ENCODE data around the gene NSD2. TPM values are rescaled to one million over a fixed set of nuclear protein-coding genes. Genes with fewer than 3 reads are reported as not detected.
A peak's percentile ranks its signal among the peaks of the same experiment; 100 is the strongest.

Gene NSD2
- total RNA-seq, 1 donor from 2014 or later = 60.4 TPM

- intact Hi-C loops (cut with DNase I) = no loop called here
- DNase-seq (ENCODE audit: low spot score) = no peak
Observed at GRCh38 chr4:1862055-1862911, 8.9 kb upstream of the NSD2 start.

DNA sequence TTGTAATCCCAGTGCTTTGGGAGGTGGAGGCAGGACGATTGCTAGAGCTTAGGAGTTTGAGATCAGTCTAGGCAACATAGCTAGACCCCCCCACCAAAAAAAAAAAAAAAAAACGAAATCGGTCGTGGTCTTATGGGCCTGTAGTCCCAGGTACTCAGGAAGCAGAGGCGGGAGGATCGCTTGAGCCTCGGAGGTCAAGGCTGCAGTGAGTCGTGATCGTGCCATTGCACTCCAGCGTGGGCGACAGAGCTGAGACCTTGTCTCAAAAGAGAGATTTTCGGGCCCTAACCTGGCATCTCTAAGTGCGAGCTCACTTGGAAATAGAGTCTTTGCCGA, 8.3 kb upstream of the NSD2 start:
- no peak for DNase-seq (ENCODE audit: low spot score)
- intact Hi-C loops (cut with DNase I) = no loop called here

- no peak for DNase-seq (ENCODE audit: low spot score)
- intact Hi-C loops (cut with DNase I) = no loop called here
Observed at GRCh38 chr4:1863297-1864033, 7.7 kb upstream of the NSD2 start.

GRCh38 chr4:1864076-1865008, 6.9 kb upstream of the NSD2 start:
- intact Hi-C loops (cut with DNase I) = no loop called here
- DNase-seq (ENCODE audit: low spot score) = no peak

- intact Hi-C loops (cut with DNase I) = no loop called here
Observed at GRCh38 chr4:1866189-1866661, 5.0 kb upstream of the NSD2 start.

GRCh38 chr4:1868293-1868692, 2.9 kb upstream of the NSD2 start:
- intact Hi-C loops (cut with DNase I) = no loop called here
- DNase-seq (ENCODE audit: low spot score) = no peak

More at GRCh38 chr4:1866189-1866661, 5.0 kb upstream of the NSD2 start:
- DNase-seq (ENCODE audit: low spot score) = no peak

DNA sequence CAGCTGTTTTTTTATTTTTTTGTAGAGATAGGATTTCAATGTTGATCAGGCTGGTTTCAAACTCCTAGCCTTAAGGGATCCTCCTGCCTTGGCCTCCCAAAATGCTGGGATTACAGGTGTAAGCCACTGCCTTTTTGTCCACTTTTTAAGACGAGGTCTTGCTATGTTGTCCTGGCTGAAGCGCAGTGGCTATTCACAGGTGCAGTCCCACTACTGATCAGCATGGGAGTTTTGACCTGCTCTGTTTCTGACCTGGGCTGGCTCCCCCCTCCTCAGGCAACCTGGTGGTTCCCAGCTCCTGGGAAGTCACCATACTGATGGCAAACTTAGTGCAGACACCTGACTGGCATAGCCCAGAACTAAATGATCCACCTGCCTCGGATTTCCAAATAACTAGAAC, 2.3 kb upstream of the NSD2 start:
- DNase-seq (ENCODE audit: low spot score) = no peak
- intact Hi-C loops (cut with DNase I) = no loop called here

GRCh38 chr4:1869530-1870327, 1.5 kb upstream of the NSD2 start:
- DNase-seq (ENCODE audit: low spot score) = no peak

GRCh38 chr4:1870328-1870577, 940 bp upstream of the NSD2 start:
- intact Hi-C loops (cut with DNase I) = loop anchor here (2.0 kb wide), 1 partner anchor 13 kb away; the partner anchor contains the start of gene LETM1
- peak; percentile 93 for DNase-seq (ENCODE audit: low spot score)

More at GRCh38 chr4:1869530-1870327, 1.5 kb upstream of the NSD2 start:
- intact Hi-C loops (cut with DNase I) = loop anchor here (2.0 kb wide), 1 partner anchor 13 kb away; the partner anchor contains the start of gene LETM1

- DNase-seq (ENCODE audit: low spot score) = no peak
- intact Hi-C loops (cut with DNase I) = loop anchor here (2.0 kb wide), 1 partner anchor 15 kb away; the partner anchor contains the start of gene LETM1
Observed at GRCh38 chr4:1871471-1872021, 353 bp downstream of the NSD2 start.

- intact Hi-C loops (cut with DNase I) = no loop called here
Observed at GRCh38 chr4:1872870-1873269, 1.7 kb downstream of the NSD2 start.

DNA sequence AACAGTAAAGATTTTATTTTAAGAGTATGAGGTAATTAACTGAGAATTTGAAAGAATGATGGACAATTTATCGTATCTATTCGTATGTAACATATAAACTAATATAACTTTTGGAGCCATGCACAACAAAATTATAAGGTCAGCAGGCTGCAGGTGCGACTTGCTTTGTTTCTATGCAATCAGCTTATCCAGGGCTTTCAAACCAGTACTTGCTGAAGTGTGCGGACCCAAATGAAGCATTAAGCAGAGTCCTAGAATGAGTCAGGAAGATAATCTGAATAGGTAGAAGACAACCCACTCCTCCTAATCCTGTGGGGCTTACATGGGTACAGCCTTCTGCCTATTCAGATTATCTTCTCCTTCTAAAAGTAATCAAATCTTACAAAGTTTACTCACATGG, 2.1 kb downstream of the NSD2 start:
- intact Hi-C loops (cut with DNase I) = no loop called here
- no peak for DNase-seq (ENCODE audit: low spot score)

More at GRCh38 chr4:1872870-1873269, 1.7 kb downstream of the NSD2 start:
- DNase-seq (ENCODE audit: low spot score) = no peak

DNA sequence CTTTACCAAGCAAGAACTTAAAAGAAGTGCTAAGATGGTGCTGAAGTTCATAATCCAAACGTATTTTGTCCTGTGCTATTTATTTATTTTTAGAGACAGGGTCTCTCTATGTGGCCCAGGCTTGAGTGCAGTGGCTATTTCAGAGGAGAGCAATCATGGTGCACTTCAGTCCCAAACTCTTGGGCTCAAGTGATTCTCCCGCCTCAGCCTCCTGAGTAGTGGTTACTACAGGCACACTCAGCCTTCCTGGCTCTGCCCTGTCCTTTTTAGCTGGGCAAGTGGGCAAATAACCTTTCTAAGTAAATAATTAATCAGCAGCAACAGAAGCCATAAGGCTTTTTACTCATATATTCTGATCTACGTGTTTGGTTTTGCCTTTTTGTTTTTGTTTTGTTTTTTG, 2.6 kb downstream of the NSD2 start:
- intact Hi-C loops (cut with DNase I) = no loop called here
- no peak for DNase-seq (ENCODE audit: low spot score)

DNA sequence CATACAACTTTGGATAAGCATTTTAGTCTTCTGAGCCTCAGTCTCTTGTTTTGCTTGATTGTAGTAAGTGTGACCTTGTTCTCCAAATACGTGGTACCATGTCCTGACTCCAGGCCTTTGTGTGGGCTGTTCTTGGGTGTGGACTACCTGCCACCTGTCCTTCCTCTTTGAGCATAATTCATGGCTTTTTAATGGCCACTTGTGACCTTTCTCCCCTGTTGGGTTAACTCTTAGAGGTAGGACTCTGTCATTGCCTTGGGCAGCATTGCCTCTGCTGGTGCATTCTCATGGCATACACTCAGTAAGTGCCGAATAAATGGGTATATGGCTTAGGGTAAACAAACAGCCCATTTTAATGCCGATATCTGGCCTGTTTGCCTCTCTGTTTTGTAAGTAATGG, 3.0 kb downstream of the NSD2 start:
- DNase-seq (ENCODE audit: low spot score) = no peak
- intact Hi-C loops (cut with DNase I) = no loop called here

DNA sequence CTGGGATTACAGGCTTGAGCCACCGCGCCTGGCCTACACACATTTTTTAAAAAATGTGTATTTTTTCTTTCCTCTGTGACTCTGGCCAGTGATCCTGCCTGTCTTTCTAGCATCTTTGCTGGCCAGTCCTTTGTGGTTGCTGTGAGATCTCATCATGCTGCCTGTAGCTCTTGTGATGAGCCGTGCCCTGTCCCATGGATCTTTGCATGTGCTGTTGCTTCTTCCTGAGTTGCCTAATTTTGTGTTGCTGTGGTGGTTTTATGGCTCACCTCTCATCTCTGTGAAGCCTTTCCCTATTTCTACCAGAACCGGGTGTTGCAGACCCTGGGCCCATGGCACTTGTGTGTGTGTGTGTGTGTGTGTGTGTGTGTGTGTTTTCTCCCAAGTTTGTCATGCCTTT, 8.3 kb downstream of the NSD2 start:
- intact Hi-C loops (cut with DNase I) = no loop called here
- DNase-seq (ENCODE audit: low spot score) = no peak

- intact Hi-C loops (cut with DNase I) = loop anchor here (5.0 kb wide), 1 partner anchor 38 kb away; no protein-coding TSS in a partner anchor
- DNase-seq (ENCODE audit: low spot score) = no peak
Observed at GRCh38 chr4:1880332-1880731, 9.1 kb downstream of the NSD2 start.

- no peak for DNase-seq (ENCODE audit: low spot score)
- intact Hi-C loops (cut with DNase I) = loop anchor here (5.0 kb wide), 1 partner anchor 41 kb away; no protein-coding TSS in a partner anchor
Observed at GRCh38 chr4:1882850-1883271, 11.7 kb downstream of the NSD2 start.

DNA sequence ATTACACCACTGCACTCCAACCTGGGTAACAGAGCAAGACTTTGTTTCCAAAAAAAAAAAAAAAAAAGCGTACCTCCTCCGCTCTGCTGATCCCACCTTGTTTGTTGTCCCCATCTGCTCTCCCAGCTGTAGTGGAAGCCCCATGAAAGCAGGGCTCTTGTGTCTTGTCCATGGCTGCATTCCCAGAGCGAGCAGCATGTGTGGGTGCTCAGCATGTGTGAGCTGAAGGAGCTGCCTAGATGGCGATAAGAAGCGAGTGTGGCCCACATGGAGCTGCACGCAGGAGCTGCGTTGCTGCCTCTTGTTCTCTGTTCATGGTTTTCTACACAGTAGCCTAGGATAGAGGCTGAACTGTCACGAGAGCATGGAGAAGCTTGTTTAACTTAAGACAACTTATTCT, 12.4 kb downstream of the NSD2 start:
- no peak for DNase-seq (ENCODE audit: low spot score)
- intact Hi-C loops (cut with DNase I) = loop anchor here (5.0 kb wide), 1 partner anchor 41 kb away; no protein-coding TSS in a partner anchor

DNA sequence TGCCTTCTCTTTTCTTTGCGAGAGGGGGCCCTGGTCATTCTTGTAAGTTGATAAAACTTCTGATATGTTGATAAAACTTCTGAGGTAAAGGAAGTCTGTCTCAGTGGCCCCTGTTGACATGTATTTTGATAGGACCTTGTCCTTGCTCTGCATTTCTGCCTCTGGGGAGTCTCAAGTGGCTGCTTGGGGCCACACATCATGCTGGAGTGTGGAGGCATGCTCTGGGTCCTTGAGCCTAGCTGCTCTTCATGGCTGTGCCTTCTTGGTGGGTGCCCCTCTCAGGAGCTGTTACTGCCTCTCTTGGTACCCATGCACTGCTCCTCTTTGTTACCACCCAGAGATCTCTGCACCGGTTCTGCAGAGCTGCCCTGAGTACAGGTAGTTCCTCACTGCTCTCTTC, 14.2 kb downstream of the NSD2 start:
- DNase-seq (ENCODE audit: low spot score) = no peak
- intact Hi-C loops (cut with DNase I) = no loop called here
